DND-41 (cell line): ENCODE measurements around the gene KIF2C.
"Not testable (repeated sequence)": the region's sequence is repeated elsewhere in the genome, so short reads cannot be mapped to it uniquely, and the experiment has no call there.

Source experiments
- ATAC-seq: fragments of 200-7000 bp; cut with Tn5 transposase; 3 replicates; pipeline ENCODE4 v1.9.1; 2021; ENCODE audit warnings: low read depth; ENCODE audit not compliant: insufficient read depth
- DNase-seq: peaks from one replicate; pipeline ENCODE4 v3.0.0-alpha.2; 2020
- H2AFZ ChIP-seq: 2 replicates; pipeline ENCODE4 v1.6.0; 2012; ENCODE audit warnings: low read depth, low read length
- H3K27ac ChIP-seq: 2 replicates; pipeline ENCODE4 v1.5.1; 2012; ENCODE audit warnings: low read length, inconsistent platforms
- H3K27me3 ChIP-seq: fragments of 200-600 bp; sonication (generic); 2 replicates; pipeline ENCODE4 v1.6.0; 2012; ENCODE audit warnings: low read length, mild to moderate bottlenecking, inconsistent platforms; ENCODE audit not compliant: insufficient read depth, poor library complexity
- H3K36me3 ChIP-seq: 2 replicates; pipeline ENCODE4 v1.5.1; 2012; ENCODE audit warnings: low read length, inconsistent platforms; ENCODE audit not compliant: insufficient read depth
- H3K4me1 ChIP-seq: 2 replicates; pipeline ENCODE4 v1.5.1; 2012; ENCODE audit warnings: mild to moderate bottlenecking, low read length; ENCODE audit not compliant: insufficient read depth
- H3K4me2 ChIP-seq: 2 replicates; pipeline ENCODE4 v1.6.0; 2012; ENCODE audit warnings: mild to moderate bottlenecking, moderate library complexity, low read length, inconsistent platforms; ENCODE audit not compliant: insufficient read depth
- H3K4me3 ChIP-seq, 2 experiments: fragments of 200-600 bp in 1 of 2; shearing (Covaris generic) in 1 of 2; 2 replicates each; pipeline ENCODE4 v1.5.1; 2012 to 2016; ENCODE audit warnings: inconsistent platforms in 2 of 2, low read length in 2 of 2, mild to moderate bottlenecking in 2 of 2, low read depth in 1 of 2, moderate library complexity in 1 of 2
- H3K79me2 ChIP-seq: 2 replicates; pipeline ENCODE4 v1.6.0; 2012; ENCODE audit warnings: low read length, inconsistent platforms; ENCODE audit not compliant: insufficient read depth
- H3K9ac ChIP-seq: 2 replicates; pipeline ENCODE4 v1.6.0; 2012; ENCODE audit warnings: low read depth, mild to moderate bottlenecking, inconsistent platforms, low read length, moderate library complexity
- H3K9me3 ChIP-seq: 2 replicates; pipeline ENCODE4 v1.5.1; 2012; ENCODE audit warnings: low read length, moderate library complexity, mild to moderate bottlenecking, inconsistent platforms; ENCODE audit not compliant: insufficient read depth, severe bottlenecking
- H4K20me1 ChIP-seq: 2 replicates; pipeline ENCODE4 v1.6.0; 2012; ENCODE audit warnings: low read length; ENCODE audit not compliant: insufficient read depth
- EZH2 ChIP-seq: IDR thresholded peaks from 3 replicates; pipeline ENCODE4 v1.6.1; 2012; ENCODE audit warnings: borderline replicate concordance, low read depth, mild to moderate bottlenecking, moderate library complexity, low read length, inconsistent platforms; ENCODE audit not compliant: severe bottlenecking
- TF ChIP-seq, protein P1 (sequence below): IDR thresholded peaks from 2 replicates; pipeline ENCODE4 v1.5.1; 2012; ENCODE audit warnings: borderline replicate concordance, low read length, moderate library complexity, mild to moderate bottlenecking; ENCODE audit not compliant: poor library complexity, severe bottlenecking; ENCODE audit errors: extremely low read depth

Gene KIF2C

DNA sequence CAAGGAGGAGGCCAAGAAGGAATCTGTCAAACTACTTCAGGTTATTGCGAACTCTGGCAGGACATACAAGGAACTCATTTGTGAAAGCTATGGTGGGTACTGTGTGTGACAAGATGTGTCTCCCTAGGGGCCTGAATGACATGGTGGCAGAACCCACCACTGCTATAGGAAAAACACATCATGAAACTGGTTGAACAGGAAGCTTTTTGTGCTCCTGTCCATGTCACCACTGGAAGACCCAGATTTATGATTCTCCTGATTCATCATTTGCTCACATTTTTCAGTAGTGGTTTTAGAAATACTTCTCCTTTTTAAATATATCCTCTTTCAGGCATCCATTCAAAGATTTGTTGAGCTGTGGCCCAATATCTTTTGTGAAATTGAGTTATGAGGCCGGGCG lies 41.5 kb upstream of the KIF2C start:
- ATAC-seq (no peak), DNase-seq (no peak)
- H2AFZ ChIP-seq: no peak overlapping the region
- no peaks in the 10 kb centered on the region for H3K79me2 ChIP-seq
- TF ChIP-seq, protein P1, sequence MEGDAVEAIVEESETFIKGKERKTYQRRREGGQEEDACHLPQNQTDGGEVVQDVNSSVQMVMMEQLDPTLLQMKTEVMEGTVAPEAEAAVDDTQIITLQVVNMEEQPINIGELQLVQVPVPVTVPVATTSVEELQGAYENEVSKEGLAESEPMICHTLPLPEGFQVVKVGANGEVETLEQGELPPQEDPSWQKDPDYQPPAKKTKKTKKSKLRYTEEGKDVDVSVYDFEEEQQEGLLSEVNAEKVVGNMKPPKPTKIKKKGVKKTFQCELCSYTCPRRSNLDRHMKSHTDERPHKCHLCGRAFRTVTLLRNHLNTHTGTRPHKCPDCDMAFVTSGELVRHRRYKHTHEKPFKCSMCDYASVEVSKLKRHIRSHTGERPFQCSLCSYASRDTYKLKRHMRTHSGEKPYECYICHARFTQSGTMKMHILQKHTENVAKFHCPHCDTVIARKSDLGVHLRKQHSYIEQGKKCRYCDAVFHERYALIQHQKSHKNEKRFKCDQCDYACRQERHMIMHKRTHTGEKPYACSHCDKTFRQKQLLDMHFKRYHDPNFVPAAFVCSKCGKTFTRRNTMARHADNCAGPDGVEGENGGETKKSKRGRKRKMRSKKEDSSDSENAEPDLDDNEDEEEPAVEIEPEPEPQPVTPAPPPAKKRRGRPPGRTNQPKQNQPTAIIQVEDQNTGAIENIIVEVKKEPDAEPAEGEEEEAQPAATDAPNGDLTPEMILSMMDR: no peak
- no peak for TF ChIP-seq EZH2
- no peaks in the 10 kb centered on the region for H3K4me1 ChIP-seq
- H3K9ac ChIP-seq: no peak overlapping the region
- no peak overlapping the region for H3K4me2 ChIP-seq
- no peak overlapping the region for H3K27ac ChIP-seq
- H3K27me3 ChIP-seq: peaks cover 9% of the 10 kb centered on the region
- no peaks in the 10 kb centered on the region for H4K20me1 ChIP-seq
- no peaks in the 10 kb centered on the region for H3K36me3 ChIP-seq
- H3K4me3 ChIP-seq: no peak overlapping the region
- H3K9me3 ChIP-seq: no peaks in the 10 kb centered on the region

DNA sequence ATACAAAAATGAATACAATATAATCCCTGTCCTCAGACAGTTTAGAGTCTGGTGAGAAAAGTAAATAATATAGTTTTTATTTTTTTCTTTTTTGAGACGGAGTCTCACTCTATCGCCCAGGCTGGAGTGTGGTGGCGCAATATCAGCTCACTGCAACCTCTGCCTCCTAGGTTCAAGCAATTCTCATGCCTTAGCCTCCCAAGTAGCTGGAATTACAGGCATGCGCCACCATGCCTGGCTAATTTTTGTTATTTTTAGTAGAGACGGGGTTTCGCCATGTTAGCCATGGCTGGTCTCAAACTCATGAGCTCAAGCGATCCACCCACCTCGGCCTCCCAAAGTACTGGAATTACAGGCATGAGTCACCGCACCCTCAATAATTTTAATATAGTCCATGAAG lies 40.3 kb upstream of the KIF2C start:
- not testable (repeated sequence) for H3K27me3 ChIP-seq, H3K9ac ChIP-seq, H2AFZ ChIP-seq, H4K20me1 ChIP-seq, ATAC-seq, H3K4me2 ChIP-seq, H3K9me3 ChIP-seq, H3K4me3 ChIP-seq, H3K36me3 ChIP-seq, DNase-seq, H3K79me2 ChIP-seq, H3K4me1 ChIP-seq, H3K27ac ChIP-seq

DNA sequence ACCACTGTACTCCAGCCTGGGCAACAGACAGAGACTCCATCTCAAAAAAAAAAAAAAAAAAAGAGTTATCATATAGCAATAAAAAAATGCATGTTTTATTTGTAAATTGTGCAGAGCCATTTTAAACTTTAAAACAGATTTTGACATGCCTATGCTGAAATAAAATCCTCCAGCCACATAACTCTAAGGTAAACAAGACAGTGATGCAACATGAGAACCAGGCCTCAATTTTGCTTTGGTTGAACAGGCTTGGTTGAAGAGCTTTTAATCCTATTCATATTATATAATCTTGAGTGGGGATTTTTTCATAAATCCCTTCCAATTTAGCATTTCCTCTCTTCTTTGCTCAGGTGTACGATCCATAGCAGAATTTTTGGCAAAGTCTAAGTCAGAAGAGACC lies 39.1 kb upstream of the KIF2C start:
- no peak overlapping the region for H3K27ac ChIP-seq

DNA sequence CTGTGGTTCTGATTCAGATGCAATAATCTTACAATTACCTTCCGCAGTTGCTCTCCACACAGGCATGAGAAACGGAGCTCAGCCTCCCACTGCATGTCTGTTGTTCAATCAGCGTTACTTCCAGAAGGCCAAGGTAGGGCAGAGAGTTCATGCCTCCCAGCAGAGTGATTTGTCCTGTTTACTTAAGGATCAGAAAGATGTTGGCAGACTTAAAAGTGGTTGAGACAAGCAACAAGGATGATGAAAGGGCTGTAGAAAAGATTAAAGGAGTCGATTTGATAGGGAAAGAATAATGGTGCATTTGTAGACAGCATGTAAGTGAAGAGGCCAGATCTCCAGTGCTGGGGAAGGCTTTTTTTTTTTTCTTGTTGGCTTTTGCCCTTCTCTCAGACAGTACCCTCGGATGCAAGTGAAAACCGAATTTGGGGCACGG lies 38.5 kb upstream of the KIF2C start:
- Histone ChIP-seq H3K79me2 (no peaks in the 10 kb centered on the region), H3K9me3 (no peaks in the 10 kb centered on the region), H3K36me3 (no peaks in the 10 kb centered on the region), H3K27me3 (peaks cover 9% of the 10 kb centered on the region), H3K27ac (no peak overlapping the region), H3K4me2 (no peak overlapping the region), H2AFZ (no peak overlapping the region), H3K4me1 (no peaks in the 10 kb centered on the region), H4K20me1 (no peaks in the 10 kb centered on the region), H3K4me3 (no peak overlapping the region), H3K9ac (no peak overlapping the region)
- TF ChIP-seq, protein P1: no peak
- no peak for TF ChIP-seq EZH2
- ATAC-seq (no peak), DNase-seq (no peak)

More for the DNA sequence above, 39.1 kb upstream of the KIF2C start:
- Histone ChIP-seq H2AFZ (no peak overlapping the region), H3K4me2 (no peak overlapping the region), H3K9ac (no peak overlapping the region), H3K4me1 (no peaks in the 10 kb centered on the region), H4K20me1 (no peaks in the 10 kb centered on the region), H3K4me3 (no peak overlapping the region), H3K27me3 (peaks cover 9% of the 10 kb centered on the region), H3K36me3 (no peaks in the 10 kb centered on the region), H3K9me3 (no peaks in the 10 kb centered on the region), H3K79me2 (no peaks in the 10 kb centered on the region)
- DNase-seq (no peak), ATAC-seq (no peak)
- TF ChIP-seq EZH2: no peak
- TF ChIP-seq, protein P1: no peak
